Measurements from ENCODE around the gene BRI3BP. TPM values are rescaled to one million over a fixed set of nuclear protein-coding genes. Genes with fewer than 3 reads are reported as not detected.

The BRI3BP gene
- polyA plus RNA-seq, 3 donors, result 4.4 to 6.9 (median 5.0) TPM

GRCh38 chr12:124964836-124965462 is 28.5 kb upstream of the BRI3BP start:
- no peak overlapping the region for H3K4me3 Mint-ChIP-seq
- intact Hi-C loops (cut with micrococcal nuclease), result no loop called here
- H3K36me3 ChIP-seq (replicated peaks in 1 of 2; ENCODE audit: control insufficient read depth in 1 of 2, insufficient read depth in 2 of 2, low read length in 2 of 2), result peaks cover 70 to 94% of the 10 kb centered on the region in 2 donors

GRCh38 chr12:124967016-124967739 is 26.3 kb upstream of the BRI3BP start:
- Mint-ChIP-seq H3K36me3 (peaks cover 73 to 97% of the 10 kb centered on the region in 2 donors), H3K9me3 (no peaks in the 10 kb centered on the region), H3K27ac (peak overlapping the region in 1 of 7 donors; percentile 26), H3K4me1 (peaks cover 4% of the 10 kb centered on the region), H3K27me3 (ENCODE audit: low read depth in 3 of 3) (no peaks in the 10 kb centered on the region), H3K4me3 (no peak overlapping the region)
- intact Hi-C loops (cut with micrococcal nuclease), result no loop called here
- H3K4me1 ChIP-seq (ENCODE audit: control insufficient read depth in 1 of 2, insufficient read depth in 2 of 2, low read length in 2 of 2), result no peaks in the 10 kb centered on the region
- no peak for DNase-seq
- no peaks in the 10 kb centered on the region for H3K79me2 ChIP-seq (ENCODE audit: insufficient read depth, low read length)
- no peak overlapping the region for H3K4me3 ChIP-seq (replicated peaks in 1 of 3; ENCODE audit: low read depth in 2 of 3, low read length in 3 of 3)
- no peaks in the 10 kb centered on the region for H4K20me1 ChIP-seq (ENCODE audit: insufficient read depth, low read length)
- peaks cover 77 to 94% of the 10 kb centered on the region in 2 donors for H3K36me3 ChIP-seq (replicated peaks in 1 of 2; ENCODE audit: control insufficient read depth in 1 of 2, insufficient read depth in 2 of 2, low read length in 2 of 2)
- H3K9me3 ChIP-seq (replicated peaks in 1 of 2; ENCODE audit: control insufficient read depth in 1 of 2, insufficient read depth in 1 of 2, low read length in 2 of 2), result no peaks in the 10 kb centered on the region
- no peak overlapping the region for H2AFZ ChIP-seq (ENCODE audit: insufficient read depth, low read depth, low read length, poor library complexity, severe bottlenecking)
- no peak overlapping the region for H3K27ac ChIP-seq (ENCODE audit: low read depth in 1 of 2, low read length in 2 of 2)
- no peak overlapping the region for H3K4me2 ChIP-seq (replicated peaks; ENCODE audit: extremely low read depth, low read length, poor library complexity, severe bottlenecking)
- WGBS (ENCODE audit: insufficient coverage), result over 99% methylated on average over 14 of the region's 22 CpGs
- no peaks in the 10 kb centered on the region for H3K27me3 ChIP-seq (ENCODE audit: control insufficient read depth in 2 of 2, insufficient read depth in 2 of 2, low read length in 2 of 2)
- H3K9ac ChIP-seq (ENCODE audit: insufficient read depth, low read length, poor library complexity, severe bottlenecking), result no peak overlapping the region
- no peak for TF ChIP-seq CTCF (IDR thresholded peaks at IDR 0.05)

More at GRCh38 chr12:124964836-124965462, 28.5 kb upstream of the BRI3BP start:
- Mint-ChIP-seq H3K4me1 (peaks cover 4% of the 10 kb centered on the region), H3K27me3 (ENCODE audit: low read depth in 3 of 3) (no peaks in the 10 kb centered on the region), H3K9me3 (no peaks in the 10 kb centered on the region), H3K36me3 (peaks cover 73 to 97% of the 10 kb centered on the region in 2 donors), H3K27ac (peak overlapping the region in 1 of 7 donors; percentile 33)
- H2AFZ ChIP-seq (ENCODE audit: insufficient read depth, low read depth, low read length, poor library complexity, severe bottlenecking), result no peak overlapping the region
- WGBS (ENCODE audit: insufficient coverage), result 95% methylated on average over 14 of the region's 15 CpGs
- H3K4me2 ChIP-seq (replicated peaks; ENCODE audit: extremely low read depth, low read length, poor library complexity, severe bottlenecking), result no peak overlapping the region
- no peaks in the 10 kb centered on the region for H3K9me3 ChIP-seq (replicated peaks in 1 of 2; ENCODE audit: control insufficient read depth in 1 of 2, insufficient read depth in 1 of 2, low read length in 2 of 2)
- no peaks in the 10 kb centered on the region for H3K27me3 ChIP-seq (ENCODE audit: control insufficient read depth in 2 of 2, insufficient read depth in 2 of 2, low read length in 2 of 2)
- no peak overlapping the region for H3K27ac ChIP-seq (ENCODE audit: low read depth in 1 of 2, low read length in 2 of 2)
- no peak overlapping the region for H3K4me3 ChIP-seq (replicated peaks in 1 of 3; ENCODE audit: low read depth in 2 of 3, low read length in 3 of 3)
- no peaks in the 10 kb centered on the region for H3K4me1 ChIP-seq (ENCODE audit: control insufficient read depth in 1 of 2, insufficient read depth in 2 of 2, low read length in 2 of 2)
- no peak overlapping the region for H3K9ac ChIP-seq (ENCODE audit: insufficient read depth, low read length, poor library complexity, severe bottlenecking)
- H4K20me1 ChIP-seq (ENCODE audit: insufficient read depth, low read length), result no peaks in the 10 kb centered on the region
- no peaks in the 10 kb centered on the region for H3K79me2 ChIP-seq (ENCODE audit: insufficient read depth, low read length)
- TF ChIP-seq CTCF (IDR thresholded peaks at IDR 0.05), result no peak
- DNase-seq, result no peak
